Panc1 (cell line): ENCODE data around the gene ISM1.

ENCODE experiments used
- CTCF ChIP-seq: fragments of 450-650 bp; IDR thresholded peaks from 2 replicates; pipeline ENCODE4 v1.5.1; 2017; ENCODE audit warnings: mild to moderate bottlenecking
- POLR2AphosphoS5 ChIP-seq: IDR thresholded peaks from 2 replicates; pipeline ENCODE4 v1.6.1; 2012; ENCODE audit warnings: mild to moderate bottlenecking, low read depth, low read length, moderate library complexity
- REST ChIP-seq, 2 experiments: IDR thresholded peaks; 2 replicates each; pipeline ENCODE4 v1.6.1; 2011 to 2012; ENCODE audit warnings: low read depth in 2 of 2, control low read depth in 1 of 2, low read length in 1 of 2, mild to moderate bottlenecking in 1 of 2, moderate library complexity in 1 of 2; ENCODE audit not compliant: insufficient read depth in 1 of 2
- SIN3A ChIP-seq: IDR thresholded peaks from 2 replicates; pipeline ENCODE4 v1.6.1; 2012; ENCODE audit warnings: low read depth, mild to moderate bottlenecking, low read length, moderate library complexity, borderline replicate concordance; ENCODE audit not compliant: insufficient read depth
- TCF7L2 ChIP-seq: IDR thresholded peaks from 2 replicates; pipeline ENCODE4 v1.6.1; 2011; ENCODE audit warnings: mild to moderate bottlenecking, low read depth, low read length, inconsistent platforms

GRCh38 chr20:13263451-13263850, 42.4 kb downstream of the ISM1 start:
- TF ChIP-seq CTCF (no peak), POLR2AphosphoS5 (no peak), SIN3A (no peak), TCF7L2 (no peak), REST (IDR thresholded peaks at IDR 0.05; ENCODE audit: insufficient read depth in 1 of 2, low read depth in 2 of 2, low read length in 1 of 2) (no peak)
